CD4-positive, CD25-positive, alpha-beta regulatory T cell (primary cell): ENCODE data around the gene EFL1. TPM values are rescaled to one million over a fixed set of nuclear protein-coding genes. Genes with fewer than 3 reads are reported as not detected.

Experiments used
- ATAC-seq, 2 donors: fragments of 150-1000 bp; cut with Tn5 transposase; one replicate each; pipeline ENCODE4 v1.10.0; 2021; ENCODE audit warnings: low read depth in 2 of 2, moderate number of reproducible peaks in 2 of 2, moderate library complexity in 1 of 2
- DNase-seq, 3 donors: peaks; one replicate each; pipeline versions ENCODE4 v3.0.0 to v3.0.0-alpha.2; 2012 to 2022; ENCODE audit warnings: mixed read lengths in 1 of 3
- H3K27ac ChIP-seq: one replicate; pipeline ENCODE4 v1.7.0; 2013; ENCODE audit warnings: mild to moderate bottlenecking, low read length; ENCODE audit not compliant: insufficient read depth, poor library complexity, severe bottlenecking
- H3K27me3 ChIP-seq: one replicate; pipeline ENCODE4 v1.7.0; 2013; ENCODE audit warnings: low read length; ENCODE audit not compliant: control insufficient read depth, insufficient read depth
- H3K36me3 ChIP-seq: one replicate; pipeline ENCODE4 v1.7.0; 2013; ENCODE audit warnings: mild to moderate bottlenecking, low read length, moderate library complexity; ENCODE audit not compliant: control insufficient read depth, insufficient read depth
- H3K4me1 ChIP-seq: 2 replicates; pipeline ENCODE4 v1.7.0; 2013; ENCODE audit warnings: mild to moderate bottlenecking, low read length; ENCODE audit not compliant: insufficient read depth, control insufficient read depth, poor library complexity, severe bottlenecking
- H3K4me3 ChIP-seq: one replicate; pipeline ENCODE4 v1.7.0; 2013; ENCODE audit warnings: low read depth, mild to moderate bottlenecking, low read length, moderate library complexity
- H3K9me3 ChIP-seq, 2 experiments: 1 replicate in 1 of 2; 2 replicates in 1 of 2; pipeline ENCODE4 v1.7.0; 2013; ENCODE audit warnings: low read length in 2 of 2, mild to moderate bottlenecking in 1 of 2, moderate library complexity in 1 of 2; ENCODE audit not compliant: control insufficient read depth in 2 of 2
- H3K27ac Mint-ChIP-seq, 3 donors: one replicate each; pipeline ENCODE4 v1.8.0; 2020 to 2022; ENCODE audit warnings: mild to moderate bottlenecking in 3 of 3, mixed read lengths in 3 of 3, moderate library complexity in 2 of 3
- H3K27me3 Mint-ChIP-seq: one replicate; pipeline ENCODE4 v1.8.0; 2022; ENCODE audit warnings: mild to moderate bottlenecking, mixed read lengths
- H3K36me3 Mint-ChIP-seq: one replicate; pipeline ENCODE4 v1.8.0; 2020; ENCODE audit warnings: mixed read lengths
- H3K4me1 Mint-ChIP-seq, 4 donors: one replicate each; pipeline ENCODE4 v1.8.0; 2020 to 2022; ENCODE audit warnings: mixed read lengths in 4 of 4, mild to moderate bottlenecking in 1 of 4
- H3K4me3 Mint-ChIP-seq, 4 donors: one replicate each; pipeline ENCODE4 v1.8.0; 2020 to 2022; ENCODE audit warnings: mild to moderate bottlenecking in 4 of 4, mixed read lengths in 4 of 4, moderate library complexity in 3 of 4
- H3K9me3 Mint-ChIP-seq, 7 donors: one replicate each; pipeline ENCODE4 v1.8.0; 2020 to 2022; ENCODE audit warnings: mixed read lengths in 7 of 7, mild to moderate bottlenecking in 3 of 7, moderate library complexity in 2 of 7
- polyA plus RNA-seq, 4 donors: library from polyadenylated mRNA; unstranded; fragments of 300-500 nt; fragmentation: Illumina TruSeq; gene quantifications; one replicate each; pipeline ENCODE4 v1.2.3, GENCODE V29; 2021
- total RNA-seq: library from RNA; stranded (reverse); gene quantifications from one replicate; pipeline ENCODE4 v1.2.3, GENCODE V29; 2022

The EFL1 gene
- total and polyA plus RNA-seq, 5 donors from 2014 or later: 11.6 to 18.2 (median 16.3) TPM

DNA sequence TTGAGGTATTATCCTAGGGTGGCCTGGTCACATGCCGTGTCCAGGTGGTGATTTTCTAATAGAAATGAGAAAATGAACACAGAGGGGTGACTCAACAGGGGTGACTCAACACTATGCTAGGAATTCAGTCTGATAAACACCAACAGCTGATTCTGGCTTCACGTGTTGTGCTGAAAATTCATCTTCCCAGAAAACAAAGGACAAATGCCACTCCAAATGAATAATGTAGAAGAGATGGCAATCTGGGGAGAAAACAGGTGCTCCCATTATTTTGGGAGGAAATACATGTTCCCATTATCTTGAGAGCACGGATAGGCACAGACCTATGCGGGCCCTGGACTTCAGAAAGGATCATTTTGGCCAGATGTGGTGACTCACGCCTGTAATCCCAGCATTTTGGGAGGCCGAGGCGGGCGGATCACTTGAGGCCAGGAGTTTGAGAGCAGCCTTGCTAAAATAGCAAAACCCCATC lies 115.5 kb downstream of the EFL1 start:
- Mint-ChIP-seq H3K27me3 (no peaks in the 10 kb centered on the region), H3K4me3 (no peak overlapping the region)

DNA sequence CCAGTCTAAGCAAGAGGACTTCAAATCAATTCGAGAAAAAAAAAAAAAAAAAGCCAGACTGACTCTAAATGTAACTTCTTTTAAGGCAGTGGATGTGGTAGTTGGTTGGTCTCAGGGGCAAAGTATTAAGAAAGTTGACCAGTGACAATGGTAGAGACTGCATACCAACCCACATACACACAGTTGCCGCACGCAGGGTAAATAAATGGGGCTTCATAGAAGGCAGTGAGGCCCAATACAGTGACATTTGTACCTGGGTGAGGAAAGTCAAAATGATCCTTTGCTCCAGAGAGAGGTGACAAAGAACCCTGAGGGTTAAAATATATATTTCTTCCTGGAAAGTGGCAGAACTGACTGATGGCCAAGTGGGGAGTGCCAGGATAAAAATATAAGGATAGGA lies 116.0 kb downstream of the EFL1 start:
- no peaks in the 10 kb centered on the region for H3K4me1 ChIP-seq
- no peaks in the 10 kb centered on the region for H3K9me3 ChIP-seq
- ATAC-seq: no peak
- Mint-ChIP-seq H3K4me3 (no peak overlapping the region), H3K4me1 (peaks cover 0 to 6% (median 0%) of the 10 kb centered on the region in 4 donors), H3K36me3 (peaks cover 36% of the 10 kb centered on the region), H3K27ac (peak overlapping the region in 2 of 3 donors; percentile 8 to 42), H3K27me3 (no peaks in the 10 kb centered on the region), H3K9me3 (no peaks in the 10 kb centered on the region)
- DNase-seq: no peak
- peaks cover 6% of the 10 kb centered on the region for H3K36me3 ChIP-seq
- H3K27ac ChIP-seq: no peak overlapping the region
- H3K27me3 ChIP-seq: no peaks in the 10 kb centered on the region
- no peak overlapping the region for H3K4me3 ChIP-seq

More for the DNA sequence above, 115.5 kb downstream of the EFL1 start:
- no peak for ATAC-seq
- no peak overlapping the region for H3K4me3 ChIP-seq
- H3K27ac ChIP-seq: no peak overlapping the region
- H3K9me3 ChIP-seq: no peaks in the 10 kb centered on the region
- H3K4me1 Mint-ChIP-seq: peaks cover 0 to 6% (median 0%) of the 10 kb centered on the region in 4 donors
- no peaks in the 10 kb centered on the region for H3K27me3 ChIP-seq
- no peaks in the 10 kb centered on the region for H3K9me3 Mint-ChIP-seq
- H3K27ac Mint-ChIP-seq: no peak overlapping the region
- DNase-seq: no peak
- peaks cover 39% of the 10 kb centered on the region for H3K36me3 Mint-ChIP-seq
- H3K4me1 ChIP-seq: no peaks in the 10 kb centered on the region
- H3K36me3 ChIP-seq: peaks cover 9% of the 10 kb centered on the region

DNA sequence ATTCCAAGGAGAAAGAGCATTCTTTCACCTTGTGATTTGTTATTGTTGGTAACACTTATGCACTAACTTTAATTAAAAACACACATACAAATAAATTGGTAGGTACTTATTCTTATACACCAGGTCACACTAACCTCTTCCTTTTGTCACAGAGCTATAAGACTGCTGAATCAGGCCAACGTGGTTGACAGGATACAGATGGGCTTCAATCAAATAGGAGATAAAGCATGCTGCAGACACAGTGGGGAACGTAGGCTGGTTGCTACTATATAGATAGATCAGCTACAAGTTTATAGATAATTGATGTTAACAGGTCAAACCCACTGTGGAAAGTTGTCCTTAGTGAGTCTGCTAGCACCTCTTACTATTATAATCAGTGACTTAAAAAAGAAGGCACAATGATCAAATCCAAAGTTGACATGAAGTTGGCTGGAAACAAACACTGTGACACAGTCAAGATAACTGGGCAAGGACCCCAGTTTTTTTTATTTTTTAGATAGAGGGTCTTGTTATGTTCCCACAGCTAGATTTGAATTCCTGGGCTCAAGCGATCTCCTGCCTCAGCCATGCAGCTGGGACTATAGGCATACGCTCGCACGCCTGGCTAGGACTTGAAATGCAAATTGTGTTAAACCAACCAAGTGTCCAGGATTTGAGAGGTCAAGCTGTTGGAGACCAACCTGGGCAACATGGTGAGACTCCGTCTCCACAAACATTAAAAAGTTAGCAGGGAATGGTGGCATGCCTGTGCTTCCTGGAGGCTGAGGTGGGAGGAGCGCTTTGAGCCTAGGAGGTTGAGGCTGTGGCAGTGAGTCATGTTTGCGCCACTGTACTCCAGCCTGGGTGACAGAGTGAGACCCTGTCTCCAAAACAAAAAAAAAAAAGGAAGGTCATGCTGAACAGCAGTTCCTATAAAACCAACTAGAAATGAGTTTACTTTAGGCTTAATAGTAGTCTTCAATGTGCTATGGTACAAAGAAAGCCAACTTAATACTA lies 118.8 kb downstream of the EFL1 start:
- no peak for DNase-seq
- Histone ChIP-seq H3K4me1 (no peaks in the 10 kb centered on the region), H3K36me3 (no peaks in the 10 kb centered on the region), H3K4me3 (no peak overlapping the region), H3K27me3 (no peaks in the 10 kb centered on the region), H3K9me3 (no peaks in the 10 kb centered on the region), H3K27ac (no peak overlapping the region)
- no peak for ATAC-seq
- H3K9me3 Mint-ChIP-seq: no peaks in the 10 kb centered on the region
- H3K4me1 Mint-ChIP-seq: peaks cover 5 to 16% (median 10%) of the 10 kb centered on the region in 4 donors
- no peak overlapping the region for H3K4me3 Mint-ChIP-seq
- peaks cover 16% of the 10 kb centered on the region for H3K36me3 Mint-ChIP-seq
- H3K27ac Mint-ChIP-seq: no peak overlapping the region
- H3K27me3 Mint-ChIP-seq: no peaks in the 10 kb centered on the region

DNA sequence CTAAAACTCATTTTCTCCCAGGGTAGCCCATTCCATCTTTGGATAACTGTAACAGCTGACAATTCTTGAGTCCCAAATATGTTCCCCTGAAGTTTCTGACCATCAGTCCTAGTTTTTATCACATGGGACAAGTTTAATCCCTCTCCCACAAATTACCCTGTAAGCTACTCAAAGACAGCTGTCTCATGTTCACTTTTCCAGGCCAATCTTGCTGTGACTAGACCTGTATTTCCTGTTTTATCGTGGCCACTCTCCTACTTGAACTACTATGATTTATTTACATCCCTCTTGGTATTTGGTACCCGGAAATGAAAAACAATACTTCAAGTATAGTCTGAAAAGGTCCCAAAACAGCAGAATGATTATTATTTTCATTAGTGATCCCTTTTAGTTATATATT lies 121.6 kb downstream of the EFL1 start:
- no peak overlapping the region for H3K4me3 Mint-ChIP-seq

DNA sequence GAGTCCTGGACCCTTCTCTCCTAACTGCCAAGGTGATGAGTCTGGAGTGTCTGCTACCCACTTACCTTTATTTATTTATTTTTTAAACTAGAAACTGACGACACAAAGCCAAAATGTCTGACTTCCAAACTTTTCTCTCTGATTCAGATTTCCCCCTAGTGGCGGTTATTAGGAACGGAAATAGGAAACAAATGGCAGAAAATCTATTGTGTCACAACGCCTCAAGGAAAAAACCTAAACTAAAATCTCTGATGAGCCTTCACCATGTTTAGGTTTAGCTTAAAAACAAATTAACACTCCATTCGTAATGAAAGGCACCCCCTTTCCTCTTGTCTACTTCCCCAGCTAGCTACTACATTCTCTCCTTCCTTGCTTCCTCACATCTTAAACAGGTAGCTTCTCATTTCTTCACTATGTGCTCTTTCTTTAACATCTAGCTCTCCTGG lies 122.7 kb downstream of the EFL1 start:
- Histone ChIP-seq H3K36me3 (peaks cover 24% of the 10 kb centered on the region), H3K4me1 (no peaks in the 10 kb centered on the region), H3K4me3 (no peak overlapping the region), H3K27ac (no peak overlapping the region), H3K9me3 (no peaks in the 10 kb centered on the region), H3K27me3 (no peaks in the 10 kb centered on the region)
- ATAC-seq (no peak), DNase-seq (peak in 2 of 3 donors; percentile 28 to 39)
- Mint-ChIP-seq H3K9me3 (no peaks in the 10 kb centered on the region), H3K4me1 (peaks cover 5 to 16% (median 9%) of the 10 kb centered on the region in 4 donors), H3K27me3 (no peaks in the 10 kb centered on the region), H3K27ac (peak overlapping the region in 2 of 3 donors; percentile 3 to 11), H3K36me3 (peaks cover 28% of the 10 kb centered on the region), H3K4me3 (no peak overlapping the region)

More for the DNA sequence above, 121.6 kb downstream of the EFL1 start:
- no peaks in the 10 kb centered on the region for H3K9me3 Mint-ChIP-seq
- H3K9me3 ChIP-seq: no peaks in the 10 kb centered on the region
- no peaks in the 10 kb centered on the region for H3K27me3 Mint-ChIP-seq
- H3K27ac ChIP-seq: no peak overlapping the region
- H3K4me1 ChIP-seq: no peaks in the 10 kb centered on the region
- ATAC-seq (no peak), DNase-seq (no peak)
- H3K27me3 ChIP-seq: no peaks in the 10 kb centered on the region
- H3K36me3 Mint-ChIP-seq: peaks cover 21% of the 10 kb centered on the region
- peaks cover 5 to 16% (median 9%) of the 10 kb centered on the region in 4 donors for H3K4me1 Mint-ChIP-seq
- peaks cover 19% of the 10 kb centered on the region for H3K36me3 ChIP-seq
- no peak overlapping the region for H3K4me3 ChIP-seq
- no peak overlapping the region for H3K27ac Mint-ChIP-seq

DNA sequence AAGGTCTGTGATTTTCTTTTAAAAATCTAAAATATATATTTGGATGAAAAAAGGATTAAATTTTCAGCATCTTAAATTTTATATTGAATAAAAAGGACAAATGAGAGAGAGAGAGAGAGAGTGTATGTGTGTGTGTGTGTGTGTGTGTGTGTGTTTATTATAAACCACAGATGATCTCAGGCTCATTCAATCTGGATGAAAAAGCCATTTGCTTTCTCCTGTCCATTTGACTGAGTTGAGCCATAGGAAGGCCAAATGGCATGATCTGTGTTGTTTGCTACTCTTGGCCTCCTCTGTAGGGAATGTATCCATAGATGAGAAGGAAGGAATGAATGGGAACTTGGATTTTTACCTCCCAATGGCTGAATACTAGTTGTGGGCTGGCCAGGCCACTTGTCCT lies 124.2 kb downstream of the EFL1 start:
- H3K4me3 Mint-ChIP-seq: no peak overlapping the region
- no peaks in the 10 kb centered on the region for H3K27me3 ChIP-seq
- peaks cover 5 to 16% (median 9%) of the 10 kb centered on the region in 4 donors for H3K4me1 Mint-ChIP-seq
- ATAC-seq: no peak
- H3K9me3 Mint-ChIP-seq: no peaks in the 10 kb centered on the region
- peak overlapping the region in 1 of 3 donors; percentile 21 for H3K27ac Mint-ChIP-seq
- no peaks in the 10 kb centered on the region for H3K4me1 ChIP-seq
- no peak overlapping the region for H3K27ac ChIP-seq
- peaks cover 40% of the 10 kb centered on the region for H3K36me3 Mint-ChIP-seq
- H3K36me3 ChIP-seq: peaks cover 26% of the 10 kb centered on the region
- H3K27me3 Mint-ChIP-seq: no peaks in the 10 kb centered on the region
- no peak overlapping the region for H3K4me3 ChIP-seq
- H3K9me3 ChIP-seq: no peaks in the 10 kb centered on the region
- no peak for DNase-seq

DNA sequence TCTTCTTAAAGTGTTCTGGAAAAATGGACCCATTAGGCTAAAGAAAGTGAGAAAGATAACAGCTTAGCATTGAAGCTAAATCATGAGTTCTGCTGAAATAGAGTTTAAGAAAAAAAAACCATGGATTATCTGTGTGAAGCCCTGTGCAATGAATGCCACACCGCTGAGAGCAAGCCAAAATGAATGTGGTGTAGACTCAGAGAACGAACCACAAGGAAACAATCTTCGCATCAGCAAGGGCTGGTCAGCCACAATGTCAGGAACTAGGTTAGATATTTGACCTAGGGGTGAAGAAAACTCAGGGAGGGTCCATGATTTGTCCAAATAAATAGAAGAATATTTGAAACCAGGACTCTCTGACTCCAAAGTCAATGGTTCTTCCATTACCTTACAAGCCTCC lies 125.3 kb downstream of the EFL1 start:
- ATAC-seq: no peak
- no peak overlapping the region for H3K4me3 ChIP-seq
- peaks cover 26% of the 10 kb centered on the region for H3K36me3 ChIP-seq
- Mint-ChIP-seq H3K27me3 (no peaks in the 10 kb centered on the region), H3K27ac (no peak overlapping the region), H3K4me3 (no peak overlapping the region), H3K9me3 (no peaks in the 10 kb centered on the region), H3K36me3 (peaks cover 45% of the 10 kb centered on the region), H3K4me1 (peaks cover 5 to 16% (median 9%) of the 10 kb centered on the region in 4 donors)
- no peaks in the 10 kb centered on the region for H3K4me1 ChIP-seq
- DNase-seq: no peak
- no peak overlapping the region for H3K27ac ChIP-seq
- no peaks in the 10 kb centered on the region for H3K9me3 ChIP-seq
- no peaks in the 10 kb centered on the region for H3K27me3 ChIP-seq
